IMR-90 (cell line): Measurements from ENCODE around the gene FAM210B. TPM values are rescaled to one million over a fixed set of nuclear protein-coding genes. Genes with fewer than 3 reads are reported as not detected.

Experiments
- ATAC-seq: fragments of 200-7000 bp; cut with Tn5 transposase; 2 replicates; pipeline ENCODE4 v1.9.1; 2020; ENCODE audit warnings: low read depth, mild to moderate bottlenecking, moderate library complexity
- BruUV-seq: library from RNA; stranded (reverse); fragments of 400-500 nt; replicated peaks from 2 replicates; lab custom pipeline; 2021; lab: Mats Ljungman, UMichigan
- CTCF ChIA-PET: fragments of 300-600 bp; formaldehyde crosslinking; extraction: SDS; loops from one replicate; lab custom pipeline; 2021; ENCODE audit warnings: antibody characterized with exemption; lab: Yijun Ruan, JAX
- POLR2A ChIA-PET: fragments of 300-600 bp; sonication (Branson Sonifier 250); formaldehyde crosslinking; loops from one replicate; lab custom pipeline; 2022; ENCODE audit warnings: antibody characterized with exemption; ENCODE audit not compliant: unreplicated experiment; lab: Charles Lee
- DNase-seq: peaks from one replicate; pipeline ENCODE4 v3.0.0; 2013
- H2AFZ ChIP-seq: replicated peaks from 2 replicates; pipeline ENCODE3; 2013; ENCODE audit warnings: low read length, mild to moderate bottlenecking; ENCODE audit not compliant: poor library complexity
- H2AK5ac ChIP-seq: 2 replicates; pipeline ENCODE4 v1.6.1; 2013; ENCODE audit warnings: low read depth, low read length, inconsistent platforms
- H2AK9ac ChIP-seq: replicated peaks from 2 replicates; pipeline ENCODE3; 2013; ENCODE audit warnings: mild to moderate bottlenecking, low read depth, low read length, moderate library complexity; ENCODE audit not compliant: poor library complexity
- H2BK120ac ChIP-seq: 2 replicates; pipeline ENCODE4 v1.6.1; 2013; ENCODE audit warnings: low read depth, low read length, inconsistent platforms
- H2BK15ac ChIP-seq: 3 replicates; pipeline ENCODE4 v1.6.1; 2013; ENCODE audit warnings: low read depth, low read length, inconsistent platforms
- H2BK20ac ChIP-seq: 2 replicates; pipeline ENCODE4 v1.6.1; 2013; ENCODE audit warnings: low read depth, mild to moderate bottlenecking, inconsistent platforms, low read length, moderate library complexity
- H2BK5ac ChIP-seq: 2 replicates; pipeline ENCODE4 v1.6.1; 2013; ENCODE audit warnings: mild to moderate bottlenecking, low read depth, low read length, inconsistent platforms; ENCODE audit not compliant: poor library complexity, severe bottlenecking
- H3K14ac ChIP-seq: replicated peaks from 2 replicates; pipeline ENCODE4 v1.6.1; 2013; ENCODE audit warnings: low read depth, low read length, inconsistent platforms
- H3K18ac ChIP-seq: 2 replicates; pipeline ENCODE4 v1.6.1; 2013; ENCODE audit warnings: low read depth, low read length, control low read depth
- H3K23ac ChIP-seq: 2 replicates; pipeline ENCODE4 v1.6.1; 2013; ENCODE audit warnings: low read depth, low read length, inconsistent platforms
- H3K27ac ChIP-seq: 2 replicates; pipeline ENCODE4 v1.5.1; 2013; ENCODE audit warnings: mild to moderate bottlenecking, control low read depth, low read length; ENCODE audit not compliant: insufficient read depth
- H3K27me3 ChIP-seq: 2 replicates; pipeline ENCODE4 v1.6.1; 2013; ENCODE audit warnings: low read length; ENCODE audit not compliant: control insufficient read depth, insufficient read depth
- H3K36me3 ChIP-seq: 2 replicates; pipeline ENCODE4 v1.6.1; 2013; ENCODE audit warnings: low read length, mixed read lengths; ENCODE audit not compliant: control insufficient read depth, insufficient read depth
- H3K4ac ChIP-seq: 2 replicates; pipeline ENCODE4 v1.6.1; 2013; ENCODE audit warnings: low read depth, low read length, inconsistent platforms
- H3K4me1 ChIP-seq: 2 replicates; pipeline ENCODE4 v1.6.1; 2013; ENCODE audit warnings: low read length, mixed read lengths; ENCODE audit not compliant: control insufficient read depth, insufficient read depth
- H3K4me2 ChIP-seq: 2 replicates; pipeline ENCODE4 v1.6.1; 2013; ENCODE audit warnings: low read depth, mild to moderate bottlenecking, control low read depth, low read length, moderate library complexity
- H3K4me3 ChIP-seq: 2 replicates; pipeline ENCODE4 v1.5.1; 2013; ENCODE audit warnings: low read depth, mild to moderate bottlenecking, control low read depth, low read length, moderate library complexity; ENCODE audit not compliant: insufficient read depth
- H3K56ac ChIP-seq: 2 replicates; pipeline ENCODE4 v1.6.1; 2013; ENCODE audit warnings: low read length, inconsistent platforms; ENCODE audit not compliant: insufficient read depth; ENCODE audit errors: extremely low read depth
- H3K79me1 ChIP-seq, 2 experiments: 2 replicates each; pipeline ENCODE4 v1.6.1; 2013; ENCODE audit warnings: low read length in 2 of 2, inconsistent platforms in 1 of 2, low read depth in 1 of 2
- H3K9ac ChIP-seq: 2 replicates; pipeline ENCODE4 v1.6.1; 2013; ENCODE audit warnings: low read depth, low read length, control low read depth
- H3K9me1 ChIP-seq: 2 replicates; pipeline ENCODE4 v1.6.1; 2013; ENCODE audit warnings: low read length, inconsistent platforms; ENCODE audit not compliant: insufficient read depth
- H3K9me3 ChIP-seq: 2 replicates; pipeline ENCODE4 v1.6.1; 2013; ENCODE audit warnings: low read length; ENCODE audit not compliant: control insufficient read depth, insufficient read depth
- H4K20me1 ChIP-seq: 2 replicates; pipeline ENCODE4 v1.6.1; 2013; ENCODE audit warnings: low read length, inconsistent platforms; ENCODE audit not compliant: insufficient read depth
- H4K5ac ChIP-seq: 2 replicates; pipeline ENCODE4 v1.6.1; 2013; ENCODE audit warnings: mild to moderate bottlenecking, low read depth, low read length, control low read depth
- H4K8ac ChIP-seq, 2 experiments: 2 replicates each; pipeline ENCODE4 v1.6.1; 2013; ENCODE audit warnings: low read depth in 2 of 2, low read length in 2 of 2, control low read depth in 1 of 2, inconsistent platforms in 1 of 2
- H4K91ac ChIP-seq: 2 replicates; pipeline ENCODE4 v1.6.1; 2013; ENCODE audit warnings: low read depth, low read length, inconsistent platforms; ENCODE audit not compliant: insufficient read depth
- CEBPB ChIP-seq: IDR thresholded peaks from 2 replicates; pipeline ENCODE4 v1.6.1; 2012; ENCODE audit warnings: low read depth, low read length, improper control_type of control experiment
- CHD1 ChIP-seq: IDR thresholded peaks from 2 replicates; pipeline ENCODE4 v1.6.1; 2012; ENCODE audit warnings: low read depth, low read length, improper control_type of control experiment
- MAZ ChIP-seq: IDR thresholded peaks from 2 replicates; pipeline ENCODE4 v1.6.1; 2012; ENCODE audit warnings: low read depth, mild to moderate bottlenecking, low read length, improper control_type of control experiment, moderate library complexity, borderline replicate concordance
- POLR2A ChIP-seq: IDR thresholded peaks from 2 replicates; pipeline ENCODE4 v1.6.1; 2012; ENCODE audit warnings: mild to moderate bottlenecking, low read depth, low read length
- RFX5 ChIP-seq: IDR thresholded peaks from 2 replicates; pipeline ENCODE4 v1.8.0; 2012; ENCODE audit warnings: low read depth, mild to moderate bottlenecking, low read length, moderate library complexity
- SMC3 ChIP-seq: fragments of 150-350 bp; IDR thresholded peaks from 2 replicates; pipeline ENCODE4 v1.6.1; 2016; ENCODE audit warnings: low read depth, mild to moderate bottlenecking, antibody characterized with exemption, low read length, moderate library complexity
- whole genome bisulfite sequencing, 2 experiments: methylation state at CpG; one replicate each; pipeline versions ENCODE4 v1.1.5 to v1.1.7; 2013; ENCODE audit warnings: missing lambda C conversion rate in 2 of 2; ENCODE audit not compliant: insufficient read length in 1 of 2; ENCODE audit errors: extremely low coverage in 2 of 2; 5-methylcytosine and 5-hydroxymethylcytosine counted together
- dilution Hi-C: fragments of 300-500 bp; cut with HindIII; formaldehyde crosslinking; loops from one replicate; pipeline ENCODE4 v1.14.3; 2018; ENCODE audit warnings: low sequenced_read_pairs; ENCODE audit not compliant: unreplicated experiment
- in situ Hi-C: fragments of 300-500 bp; cut with MboI; formaldehyde crosslinking; loops from 3 replicates; pipeline ENCODE4 v1.14.3; 2019; ENCODE audit warnings: low sequenced_read_pairs, inconsistent platforms, mixed read lengths
- intact Hi-C: fragments of 100-400 bp; cut with micrococcal nuclease; formaldehyde crosslinking; loops from 2 replicates; pipeline ENCODE4 v1.10.0; 2022
- polyA plus RNA-seq, 3 experiments: library from polyadenylated mRNA; depleted of rRNA; stranded (reverse); fragments of >200 nt; gene quantifications; 2 replicates each; pipeline ENCODE4 v1.2.3, GENCODE V29; 2012; ENCODE audit warnings: low replicate concordance in 1 of 3
- total RNA-seq: library from RNA; depleted of rRNA; stranded (reverse); fragments of >200 nt; gene quantifications from 2 replicates; pipeline ENCODE4 v1.2.3, GENCODE V29; 2012
- TF ChIP-seq, protein P1 (sequence below): conservative IDR thresholded peaks from 2 replicates; pipeline ENCODE4 v1.5.1; 2012; ENCODE audit warnings: mild to moderate bottlenecking, low read depth, low read length, improper control_type of control experiment

FAM210B gene
- total and polyA plus RNA-seq, 2 of the 4 experiments (the other 2 are of a cell fraction): 29.5 to 45.0 TPM

DNA sequence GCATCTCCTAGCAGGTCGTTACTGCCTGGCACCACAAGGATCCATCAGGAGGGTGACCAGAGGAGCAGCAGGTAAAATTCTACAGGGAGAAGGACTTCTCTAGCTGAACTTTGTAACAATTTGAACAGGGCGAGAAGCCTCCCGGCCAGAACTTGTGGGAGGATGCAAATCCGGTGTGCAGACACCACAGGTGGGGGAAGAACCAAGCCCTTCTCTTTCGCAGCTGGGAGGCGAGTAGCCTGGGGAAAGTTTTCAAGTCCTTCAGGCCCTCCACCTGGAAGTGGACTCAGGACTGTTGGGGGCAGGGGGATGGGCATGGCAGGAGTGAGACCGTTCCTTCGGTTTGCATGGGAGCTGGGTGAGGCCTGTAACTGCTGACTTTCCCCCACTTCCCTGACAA lies 42.7 kb upstream of the FAM210B start:
- H3K36me3 ChIP-seq: no peaks in the 10 kb centered on the region
- H3K56ac ChIP-seq: no peak overlapping the region
- H3K9me3 ChIP-seq: no peaks in the 10 kb centered on the region
- H2AK5ac ChIP-seq: no peak overlapping the region
- H3K14ac ChIP-seq: no peak overlapping the region
- H3K4ac ChIP-seq: no peak overlapping the region
- H3K18ac ChIP-seq: no peak overlapping the region
- no peak overlapping the region for H4K5ac ChIP-seq
- DNase-seq (no peak), ATAC-seq (no peak)
- no peak overlapping the region for H4K8ac ChIP-seq
- no peaks in the 10 kb centered on the region for H4K20me1 ChIP-seq
- no peak overlapping the region for H2BK15ac ChIP-seq
- H3K9ac ChIP-seq: no peak overlapping the region
- no peak overlapping the region for H2BK20ac ChIP-seq
- H3K27ac ChIP-seq: no peak overlapping the region
- no peak overlapping the region for H3K23ac ChIP-seq
- CTCF ChIA-PET: no interaction called here
- in situ Hi-C loops: no loop called here
- WGBS, 2 experiments: no CpG with 5 or more reads among the region's 8 CpGs
- no peaks in the 10 kb centered on the region for H3K4me1 ChIP-seq
- H3K4me2 ChIP-seq: no peak overlapping the region
- no peak overlapping the region for H2AK9ac ChIP-seq
- intact Hi-C loops: no loop called here
- dilution Hi-C loops: no loop called here
- no peak overlapping the region for H3K4me3 ChIP-seq
- H3K79me1 ChIP-seq: no peaks in the 10 kb centered on the region
- TF ChIP-seq POLR2A (no peak), CHD1 (no peak), SMC3 (no peak), CEBPB (no peak), MAZ (no peak), RFX5 (no peak)
- TF ChIP-seq, protein P1, sequence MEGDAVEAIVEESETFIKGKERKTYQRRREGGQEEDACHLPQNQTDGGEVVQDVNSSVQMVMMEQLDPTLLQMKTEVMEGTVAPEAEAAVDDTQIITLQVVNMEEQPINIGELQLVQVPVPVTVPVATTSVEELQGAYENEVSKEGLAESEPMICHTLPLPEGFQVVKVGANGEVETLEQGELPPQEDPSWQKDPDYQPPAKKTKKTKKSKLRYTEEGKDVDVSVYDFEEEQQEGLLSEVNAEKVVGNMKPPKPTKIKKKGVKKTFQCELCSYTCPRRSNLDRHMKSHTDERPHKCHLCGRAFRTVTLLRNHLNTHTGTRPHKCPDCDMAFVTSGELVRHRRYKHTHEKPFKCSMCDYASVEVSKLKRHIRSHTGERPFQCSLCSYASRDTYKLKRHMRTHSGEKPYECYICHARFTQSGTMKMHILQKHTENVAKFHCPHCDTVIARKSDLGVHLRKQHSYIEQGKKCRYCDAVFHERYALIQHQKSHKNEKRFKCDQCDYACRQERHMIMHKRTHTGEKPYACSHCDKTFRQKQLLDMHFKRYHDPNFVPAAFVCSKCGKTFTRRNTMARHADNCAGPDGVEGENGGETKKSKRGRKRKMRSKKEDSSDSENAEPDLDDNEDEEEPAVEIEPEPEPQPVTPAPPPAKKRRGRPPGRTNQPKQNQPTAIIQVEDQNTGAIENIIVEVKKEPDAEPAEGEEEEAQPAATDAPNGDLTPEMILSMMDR: no peak
- no peak overlapping the region for H4K91ac ChIP-seq
- no peaks in the 10 kb centered on the region for H3K27me3 ChIP-seq
- no TSS peak for BruUV-seq
- no peak overlapping the region for H2AFZ ChIP-seq
- H3K9me1 ChIP-seq: no peaks in the 10 kb centered on the region
- no peak overlapping the region for H2BK5ac ChIP-seq
- H2BK120ac ChIP-seq: no peak overlapping the region
- POLR2A ChIA-PET: no interaction called here
